Gastroesophageal sphincter (tissue), 3 donors: ENCODE results near the gene TUFM.

ENCODE experiments used
- EP300 ChIP-seq: sonication (generic); formaldehyde crosslinking; IDR thresholded peaks from one replicate; pipeline ENCODE4 v1.6.1; 2017; ENCODE audit warnings: antibody characterized with exemption, mild to moderate bottlenecking
- POLR2A ChIP-seq, 2 donors: fragments of 450-650 bp; IDR thresholded peaks; one replicate each; pipeline ENCODE4 v1.6.1; 2017; ENCODE audit warnings: antibody characterized with exemption in 2 of 2, mild to moderate bottlenecking in 2 of 2, moderate library complexity in 1 of 2
- POLR2AphosphoS5 ChIP-seq: sonication (generic); formaldehyde crosslinking; IDR thresholded peaks from one replicate; pipeline ENCODE4 v1.6.1; 2017; ENCODE audit warnings: antibody characterized with exemption
- TF ChIP-seq, protein P1 (sequence below), 4 experiments: fragments of 200-600 bp in 2 of 4; fragments of 450-650 bp in 2 of 4; sonication (generic) in 1 of 4; IDR thresholded peaks; one replicate each; pipeline ENCODE4 v1.5.1; 2017 to 2019; ENCODE audit warnings: antibody characterized with exemption in 4 of 4, mild to moderate bottlenecking in 2 of 4, moderate library complexity in 2 of 4

- TF ChIP-seq, protein P1, sequence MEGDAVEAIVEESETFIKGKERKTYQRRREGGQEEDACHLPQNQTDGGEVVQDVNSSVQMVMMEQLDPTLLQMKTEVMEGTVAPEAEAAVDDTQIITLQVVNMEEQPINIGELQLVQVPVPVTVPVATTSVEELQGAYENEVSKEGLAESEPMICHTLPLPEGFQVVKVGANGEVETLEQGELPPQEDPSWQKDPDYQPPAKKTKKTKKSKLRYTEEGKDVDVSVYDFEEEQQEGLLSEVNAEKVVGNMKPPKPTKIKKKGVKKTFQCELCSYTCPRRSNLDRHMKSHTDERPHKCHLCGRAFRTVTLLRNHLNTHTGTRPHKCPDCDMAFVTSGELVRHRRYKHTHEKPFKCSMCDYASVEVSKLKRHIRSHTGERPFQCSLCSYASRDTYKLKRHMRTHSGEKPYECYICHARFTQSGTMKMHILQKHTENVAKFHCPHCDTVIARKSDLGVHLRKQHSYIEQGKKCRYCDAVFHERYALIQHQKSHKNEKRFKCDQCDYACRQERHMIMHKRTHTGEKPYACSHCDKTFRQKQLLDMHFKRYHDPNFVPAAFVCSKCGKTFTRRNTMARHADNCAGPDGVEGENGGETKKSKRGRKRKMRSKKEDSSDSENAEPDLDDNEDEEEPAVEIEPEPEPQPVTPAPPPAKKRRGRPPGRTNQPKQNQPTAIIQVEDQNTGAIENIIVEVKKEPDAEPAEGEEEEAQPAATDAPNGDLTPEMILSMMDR (IDR thresholded peaks at IDR 0.05): no peak
- TF ChIP-seq EP300 (no peak), POLR2A (IDR thresholded peaks at IDR 0.05) (no peak), POLR2AphosphoS5 (no peak)
Observed at GRCh38 chr16:28843766-28844165, 2.4 kb downstream of the TUFM start.
